GM19238 (cell line): Measurements from ENCODE around the gene DUSP7.
"Not testable (repeated sequence)": the region's sequence is repeated elsewhere in the genome, so short reads cannot be mapped to it uniquely, and the experiment has no call there.

Experiments
- DNase-seq: peaks from one replicate; pipeline ENCODE4 v3.0.0; 2011; ENCODE audit warnings: low spot score; ENCODE audit not compliant: insufficient read length

Gene DUSP7

DNA sequence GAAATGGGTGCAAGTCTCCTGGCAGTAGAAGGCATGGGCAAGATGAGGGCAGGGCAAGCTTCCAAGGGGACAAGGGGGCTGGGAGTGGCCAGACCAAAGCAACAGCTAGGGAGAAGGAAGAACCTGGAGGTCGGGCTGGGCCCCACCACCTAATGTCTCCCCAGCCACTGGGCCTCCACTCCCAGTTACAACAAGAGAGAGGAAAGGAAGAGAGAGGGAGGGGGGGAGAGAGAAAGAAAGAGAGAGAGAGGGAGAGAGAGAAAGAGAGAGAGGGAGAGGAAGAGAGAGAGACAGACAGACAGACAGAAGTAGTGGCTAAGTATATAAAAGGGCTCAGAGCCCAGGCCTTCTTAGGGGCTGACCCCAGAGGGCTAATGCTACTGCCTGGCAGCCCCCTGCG lies 6.9 kb downstream of the DUSP7 start:
- DNase-seq: no peak

- DNase-seq: no peak
Measured at GRCh38 chr3:52047295-52047960, 8.9 kb downstream of the DUSP7 start.

DNA sequence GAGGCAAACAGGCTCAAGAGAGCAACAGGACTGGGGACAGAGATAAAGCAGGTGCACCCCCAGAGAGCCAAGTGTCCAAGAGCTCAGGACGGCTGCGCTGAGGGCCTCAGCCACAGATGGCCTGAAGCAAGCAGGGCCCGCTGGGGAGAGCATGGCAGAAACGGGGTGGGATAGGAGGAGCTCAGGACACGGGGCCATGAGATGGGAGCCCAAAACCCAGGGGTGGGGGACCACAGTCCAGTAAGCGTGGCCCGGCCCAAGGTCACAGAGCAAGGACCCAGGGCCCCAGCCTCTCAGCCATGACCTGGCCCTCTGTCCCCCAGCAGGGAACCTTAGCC lies 9.5 kb downstream of the DUSP7 start:
- DNase-seq: no peak

GRCh38 chr3:52046186-52046901 lies 10.0 kb downstream of the DUSP7 start:
- DNase-seq: no peak

- no peak for DNase-seq
Measured at GRCh38 chr3:52044869-52045619, 11.3 kb downstream of the DUSP7 start.

GRCh38 chr3:52043750-52044149 lies 12.6 kb downstream of the DUSP7 start:
- no peak for DNase-seq

- DNase-seq: not testable (repeated sequence)
Measured at GRCh38 chr3:52043039-52043438, 13.3 kb downstream of the DUSP7 start.

DNA sequence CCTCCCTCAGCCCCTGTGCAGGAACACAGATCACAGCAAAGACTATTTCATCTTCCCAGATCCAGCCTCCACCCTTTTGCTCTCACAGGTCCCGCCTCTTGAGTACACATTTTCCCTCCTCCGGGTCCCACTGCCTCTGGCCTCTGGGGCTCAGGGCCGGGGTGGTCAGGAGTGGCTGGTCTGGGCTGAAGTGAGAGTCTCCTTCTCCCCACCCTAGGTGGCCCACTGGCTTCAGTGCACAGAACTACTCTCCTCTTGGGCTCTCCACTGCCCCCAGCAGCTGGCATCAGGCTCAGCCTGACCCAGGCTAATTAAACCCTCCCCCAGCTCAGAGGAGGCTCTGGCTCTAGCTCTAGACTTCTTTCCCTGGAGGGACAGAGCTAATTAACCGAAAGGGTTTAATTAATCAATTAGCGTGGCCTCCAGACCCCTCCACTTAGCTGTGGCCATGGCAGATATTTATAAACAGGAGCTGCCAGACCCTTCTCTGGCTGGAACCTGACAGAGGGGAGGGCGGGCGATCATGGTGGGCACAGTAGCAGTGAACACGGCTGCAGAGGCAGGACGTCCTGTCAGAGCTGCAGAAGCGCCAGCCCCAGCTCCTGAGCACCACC lies 15.1 kb downstream of the DUSP7 start:
- DNase-seq: no peak

- DNase-seq: no peak
Measured at GRCh38 chr3:52040600-52040999, 15.8 kb downstream of the DUSP7 start.

- no peak for DNase-seq
Measured at GRCh38 chr3:52039846-52040245, 16.5 kb downstream of the DUSP7 start.

DNA sequence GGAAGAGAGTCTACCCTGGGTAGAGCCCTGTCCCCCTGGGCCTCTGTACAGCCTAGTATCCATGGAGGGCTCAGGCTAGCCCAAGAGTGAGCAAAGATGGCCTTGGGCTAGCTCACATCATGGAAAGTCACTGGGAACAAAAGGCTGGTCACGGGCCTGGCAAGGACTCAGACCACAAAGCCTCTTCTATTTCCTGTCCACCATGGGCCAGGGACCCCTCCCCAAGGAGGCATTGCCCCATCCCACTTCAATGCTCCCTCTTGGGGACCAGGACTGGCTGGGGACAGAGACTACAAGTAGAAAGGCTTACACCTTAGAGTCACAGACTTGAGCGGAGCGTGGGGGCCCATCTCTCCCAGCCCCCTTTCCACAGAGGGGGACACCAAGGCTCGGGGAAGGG lies 16.9 kb downstream of the DUSP7 start:
- DNase-seq: no peak

DNA sequence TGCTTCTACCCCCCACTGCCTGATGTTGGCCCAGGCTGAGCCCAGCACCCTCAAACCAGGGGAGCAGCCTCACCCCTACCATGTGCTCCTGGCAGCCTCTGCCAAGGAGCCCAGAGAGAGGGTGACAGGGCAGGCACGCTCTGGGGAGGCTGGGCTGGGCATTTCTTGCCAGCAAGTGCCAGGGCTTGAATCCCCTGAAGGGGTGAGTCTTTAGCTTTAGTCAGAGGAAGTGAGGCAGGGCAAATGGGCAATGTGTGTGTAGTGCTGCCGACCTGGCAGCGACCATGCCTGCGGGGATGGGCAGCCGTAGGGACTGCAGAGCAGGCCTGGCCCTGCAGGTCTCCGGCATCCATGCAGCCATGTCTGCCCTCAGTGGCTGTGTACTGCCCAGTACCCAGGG lies 18.1 kb downstream of the DUSP7 start:
- no peak for DNase-seq

GRCh38 chr3:52037291-52037690 lies 19.1 kb downstream of the DUSP7 start:
- no peak for DNase-seq

DNA sequence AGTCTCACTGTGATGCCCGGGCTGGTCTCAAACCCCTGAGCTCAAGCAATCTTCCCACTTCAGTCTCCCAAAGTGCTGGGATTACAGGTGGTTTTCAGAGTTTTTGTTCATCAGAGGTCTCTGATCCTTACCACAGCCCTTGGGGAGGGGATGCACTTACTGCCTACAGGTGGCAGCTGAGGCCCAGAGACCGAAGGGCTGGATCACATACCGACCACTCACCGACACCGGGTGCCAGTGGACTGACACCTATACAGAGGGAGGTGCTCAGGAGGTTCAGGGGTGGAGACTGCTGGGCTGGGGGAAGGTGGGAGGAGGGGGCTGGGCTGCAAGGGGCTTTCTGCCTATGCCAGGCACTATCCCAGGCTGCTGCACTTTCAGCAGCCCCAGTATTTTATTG lies 19.5 kb downstream of the DUSP7 start:
- no peak for DNase-seq

DNA sequence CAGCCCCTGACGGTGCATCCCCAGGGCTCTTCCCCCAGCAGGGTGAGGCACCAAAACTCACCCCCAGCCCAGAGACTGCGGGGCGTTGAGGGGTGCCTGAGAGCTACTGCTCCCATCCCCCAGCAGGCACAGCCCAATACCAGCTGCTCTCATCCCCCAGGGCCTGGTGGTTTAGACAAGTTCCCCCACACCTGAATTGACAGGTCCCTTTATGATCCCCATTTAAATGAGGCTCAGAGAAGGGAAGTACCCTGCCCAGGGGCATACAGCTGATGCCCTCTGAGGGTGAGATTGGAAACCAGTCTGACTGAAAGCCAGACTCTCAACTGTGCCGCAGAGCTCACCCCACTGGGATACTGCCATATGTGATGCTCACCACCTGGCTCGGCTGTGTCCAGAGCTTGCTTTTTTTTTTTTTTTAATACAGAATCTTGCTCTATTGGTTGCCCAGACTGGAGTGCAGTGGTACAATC lies 20.1 kb downstream of the DUSP7 start:
- peak; percentile 35 for DNase-seq

DNA sequence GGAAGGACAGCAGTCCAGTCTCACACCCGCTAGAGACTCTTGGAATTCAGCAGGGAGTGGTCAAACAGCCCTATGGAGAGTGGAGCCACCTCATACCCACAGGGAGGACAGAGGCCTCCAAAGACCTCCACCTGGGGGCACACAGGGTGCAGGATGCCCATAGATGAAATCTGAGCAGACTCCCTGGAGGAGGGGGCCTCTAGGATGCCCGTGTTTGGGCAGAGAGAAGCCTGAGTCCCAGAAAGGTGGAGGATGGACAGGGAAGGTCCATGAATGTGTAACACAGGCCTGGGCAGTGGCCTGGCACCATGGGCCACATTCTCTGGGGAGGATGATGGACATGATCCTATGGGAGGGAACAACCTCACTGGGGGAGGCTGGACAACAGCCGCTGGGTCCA lies 21.7 kb downstream of the DUSP7 start:
- DNase-seq: no peak

GRCh38 chr3:52034212-52034611 lies 22.2 kb downstream of the DUSP7 start:
- DNase-seq: no peak

DNA sequence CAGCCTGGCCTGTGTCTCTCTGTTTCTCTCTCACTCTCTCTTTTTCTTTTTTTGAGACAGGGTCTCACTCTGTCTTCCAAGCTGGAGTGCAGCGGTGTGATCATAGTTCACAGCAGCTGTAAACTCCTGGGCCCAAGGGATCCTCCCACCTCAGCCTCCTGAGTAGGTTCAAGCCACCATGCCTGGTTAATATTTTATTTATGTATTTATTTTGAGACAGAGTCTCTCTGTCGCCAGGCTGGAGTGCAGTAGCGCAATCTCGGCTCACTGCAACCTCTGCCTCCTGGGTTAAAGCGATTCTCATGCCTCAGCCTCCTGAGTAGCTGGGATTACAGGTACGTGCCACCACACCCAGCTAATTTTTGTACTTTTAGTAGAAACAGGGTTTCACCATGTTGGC lies 22.6 kb downstream of the DUSP7 start:
- not testable (repeated sequence) for DNase-seq

- DNase-seq: no peak
Measured at GRCh38 chr3:52032702-52033408, 23.5 kb downstream of the DUSP7 start.

DNA sequence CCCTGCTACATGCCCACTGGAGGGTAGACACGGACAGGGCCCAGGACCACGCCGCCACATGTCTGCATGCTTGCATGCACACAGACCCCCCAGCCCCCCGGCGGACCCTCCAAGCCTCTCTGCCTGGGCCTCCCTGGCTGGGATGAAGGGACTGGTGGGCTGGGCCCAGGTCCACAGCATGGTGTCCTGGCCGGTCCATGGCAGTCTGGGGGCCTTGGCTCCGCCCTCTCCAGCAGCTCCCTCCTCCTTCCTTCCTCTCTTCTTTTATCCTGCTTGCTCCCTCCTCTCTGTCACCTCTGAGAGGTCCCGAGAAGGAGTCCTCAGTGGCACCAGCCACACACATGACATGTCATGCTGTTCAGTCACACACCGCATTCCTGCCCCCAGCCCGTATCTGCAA lies 24.5 kb downstream of the DUSP7 start:
- no peak for DNase-seq

- DNase-seq: no peak
Measured at GRCh38 chr3:52030714-52031310, 25.6 kb downstream of the DUSP7 start.
